Fibroblast of gingiva (primary cell): Measurements from ENCODE around the gene IFNA1.
"Not testable (repeated sequence)": the region's sequence is repeated elsewhere in the genome, so short reads cannot be mapped to it uniquely, and the experiment has no call there.

Experiments used
- DNase-seq: peaks from one replicate; pipeline ENCODE4 v3.0.0-alpha.2; 2011; ENCODE audit warnings: low read depth

Gene IFNA1

DNA sequence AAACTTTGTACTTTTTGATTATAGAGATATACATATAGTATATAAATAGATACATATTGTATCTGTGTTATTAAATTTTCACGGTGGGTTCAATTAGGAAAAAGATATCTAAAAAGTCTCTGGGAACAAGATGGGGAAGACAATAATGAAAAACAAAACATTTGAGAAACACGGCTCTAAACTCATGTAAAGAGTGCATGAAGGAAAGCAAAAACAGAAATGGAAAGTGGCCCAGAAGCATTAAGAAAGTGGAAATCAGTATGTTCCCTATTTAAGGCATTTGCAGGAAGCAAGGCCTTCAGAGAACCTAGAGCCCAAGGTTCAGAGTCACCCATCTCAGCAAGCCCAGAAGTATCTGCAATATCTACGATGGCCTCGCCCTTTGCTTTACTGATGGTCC is at the start of gene IFNA1:
Gene IFNA1 (plus strand): TSS at position 301 of the 400 bp plus-strand sequence. CDS start 69 bp downstream, at position 370.
- no peak for DNase-seq

DNA sequence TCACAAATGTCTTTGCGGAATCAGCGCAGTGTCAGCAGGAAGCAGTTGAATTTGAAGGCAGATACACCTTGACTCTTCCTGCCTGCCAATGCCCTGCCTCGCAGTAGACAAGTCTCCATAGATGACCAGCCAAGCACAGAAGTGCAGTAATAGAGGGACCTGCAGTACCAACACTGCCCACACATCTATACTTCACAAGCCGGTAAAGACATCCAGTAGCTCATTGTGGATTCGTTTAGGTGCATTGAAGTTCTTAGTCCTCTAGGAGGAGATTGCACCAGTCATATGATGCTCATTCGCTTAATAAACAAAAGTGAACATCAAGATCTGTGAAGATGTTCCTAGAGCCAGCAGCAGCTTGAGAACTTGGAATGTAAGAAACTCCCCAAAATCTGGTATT is 48.0 kb upstream of the IFNA1 start:
- DNase-seq: no peak

DNA sequence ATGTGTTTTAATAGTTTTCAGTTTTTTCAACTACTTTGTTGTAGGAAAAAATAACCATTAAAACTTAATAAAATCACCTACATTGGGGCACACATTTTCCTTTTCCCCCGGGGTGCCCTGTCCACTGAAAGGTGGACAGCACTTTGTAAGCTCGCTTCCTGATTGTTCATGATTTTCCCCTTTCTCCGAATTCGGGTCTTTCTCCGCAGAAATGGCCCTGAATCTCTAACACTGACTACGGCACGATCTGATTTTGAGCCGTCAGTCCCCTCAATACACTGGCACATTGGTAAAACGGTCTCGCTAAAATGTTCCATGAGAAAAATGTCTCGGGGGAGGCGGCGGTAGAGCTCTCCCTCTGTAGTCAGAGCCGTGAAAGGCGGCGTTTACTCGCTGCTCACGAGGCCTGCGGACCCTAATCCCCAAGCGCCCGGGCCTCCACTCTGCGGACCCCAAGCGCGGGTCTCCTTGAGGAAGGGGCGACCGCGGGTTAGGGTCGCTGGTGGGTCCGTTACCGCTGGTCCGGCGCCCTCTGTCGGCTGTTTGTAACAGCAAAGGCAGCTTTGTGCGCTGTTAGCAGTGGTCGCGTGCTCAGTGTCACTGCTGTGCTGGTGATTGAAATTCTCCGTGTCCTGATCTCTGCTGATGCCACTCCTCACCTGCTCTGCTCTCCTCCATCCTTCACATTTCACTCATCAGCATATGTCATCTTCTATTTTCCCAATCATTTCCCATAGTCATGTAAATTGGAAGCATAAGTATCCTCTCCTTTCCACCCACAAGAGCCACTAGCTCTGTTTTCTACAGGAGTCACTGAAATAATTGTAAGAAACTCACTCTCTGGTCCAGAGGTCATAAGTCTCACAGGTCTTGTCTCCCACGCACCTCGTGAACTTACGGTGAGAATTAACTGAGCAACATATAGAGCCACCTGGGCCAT is 44.2 kb upstream of the IFNA1 start:
- DNase-seq: peak; percentile 6

DNA sequence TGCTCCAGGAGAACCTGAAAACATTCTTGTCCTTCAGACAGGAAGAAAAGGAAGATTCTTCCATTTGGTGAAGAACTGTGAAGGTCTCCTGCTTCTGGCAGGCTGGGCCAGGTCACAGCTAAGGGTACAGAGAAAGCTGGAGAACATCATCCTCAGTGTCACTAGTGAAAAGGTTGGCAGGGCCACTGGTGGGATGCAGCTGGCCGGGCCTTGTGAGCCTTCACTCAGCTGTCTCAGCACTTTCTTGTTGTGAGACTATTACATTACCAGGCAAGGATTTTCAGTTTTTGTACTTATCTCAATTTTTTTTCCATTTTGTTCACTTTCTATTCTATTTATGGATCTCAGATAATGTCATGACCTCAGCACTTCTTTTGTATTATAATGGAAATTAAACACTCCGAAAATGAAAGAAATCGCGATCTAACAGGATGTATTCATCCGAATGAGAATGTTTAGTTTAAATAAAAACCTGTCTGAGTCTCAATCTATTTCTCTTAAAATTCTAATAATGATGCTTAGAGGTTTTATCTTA is 41.2 kb upstream of the IFNA1 start:
- DNase-seq: no peak

DNA sequence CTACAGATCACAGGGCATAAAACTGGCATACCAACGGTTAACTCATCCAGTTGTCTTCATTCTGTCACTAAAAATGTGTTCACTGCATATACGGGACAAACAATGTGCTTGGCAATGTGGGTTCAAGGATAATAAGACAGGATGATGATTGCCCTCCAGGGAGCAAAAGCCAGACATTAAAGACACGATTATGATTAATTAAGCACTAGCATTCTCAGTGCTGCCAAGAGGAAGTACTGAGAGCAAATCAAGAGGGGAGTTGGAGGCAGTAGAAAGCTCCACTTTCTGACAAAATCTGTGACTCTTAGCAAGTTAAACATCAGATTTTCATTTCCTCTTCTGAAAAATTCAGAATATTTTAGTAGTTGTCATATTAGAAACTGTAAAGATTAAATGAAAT is 40.3 kb upstream of the IFNA1 start:
- DNase-seq: no peak

DNA sequence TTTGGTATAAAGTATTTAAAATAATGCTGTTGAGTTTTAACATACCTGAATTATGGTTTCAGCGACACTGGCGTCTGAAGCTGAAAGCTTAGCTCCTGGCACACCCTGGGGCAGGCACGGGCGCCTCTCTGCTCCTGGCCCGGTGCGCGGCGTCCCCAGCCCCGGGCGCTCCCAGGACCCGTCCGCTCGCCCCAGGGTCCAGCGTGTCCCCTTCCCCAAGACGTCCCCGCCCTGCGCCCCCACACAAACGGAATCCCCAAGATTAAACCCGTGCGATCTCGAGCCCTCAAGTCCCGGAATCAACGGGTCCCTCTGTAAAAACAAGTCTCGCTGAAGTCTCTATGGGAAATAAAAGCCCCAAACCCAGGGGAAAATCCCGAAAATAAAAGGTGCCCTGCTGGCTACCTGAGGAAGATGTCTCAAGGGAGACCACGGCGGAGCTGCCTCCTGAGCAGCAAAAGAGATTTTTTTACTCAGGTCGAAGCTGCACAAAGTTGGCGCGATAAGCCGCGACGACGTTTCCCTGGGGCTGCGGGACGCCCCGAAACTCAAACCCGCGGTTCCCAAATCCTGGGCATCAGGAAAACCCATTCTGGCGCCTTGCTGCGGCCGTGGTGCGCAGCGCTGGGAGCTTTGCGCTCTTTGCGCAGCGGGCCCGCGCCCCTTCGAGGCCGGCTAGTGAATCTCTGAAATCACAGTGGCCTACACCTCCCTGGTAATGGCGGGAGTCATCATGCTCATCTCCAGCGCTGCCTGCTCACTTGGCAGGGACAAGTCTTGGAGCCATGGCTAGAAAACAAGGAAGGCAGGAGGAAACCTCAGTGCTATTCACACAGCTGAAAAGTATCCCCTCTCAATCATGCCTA is 37.6 kb upstream of the IFNA1 start:
- DNase-seq: no peak

DNA sequence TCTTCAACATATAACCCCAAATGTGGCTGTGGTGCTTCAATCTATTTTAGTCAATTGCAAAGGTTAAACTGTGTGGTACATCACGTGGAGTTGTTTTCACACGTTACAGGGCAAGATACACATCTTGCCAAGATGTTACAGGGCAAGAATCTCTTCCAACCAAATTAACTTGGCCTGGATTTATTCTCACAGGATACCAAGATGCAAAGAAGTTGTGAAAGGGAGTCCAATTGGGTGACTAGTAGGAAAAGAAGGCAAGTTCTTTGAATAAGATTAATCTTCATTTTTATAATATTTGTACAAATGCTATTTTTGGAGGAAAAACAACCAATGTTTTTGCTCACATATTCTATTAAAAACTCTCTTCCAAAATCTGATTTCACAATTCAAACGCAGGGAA is 36.1 kb upstream of the IFNA1 start:
- DNase-seq: peak; percentile 26

DNA sequence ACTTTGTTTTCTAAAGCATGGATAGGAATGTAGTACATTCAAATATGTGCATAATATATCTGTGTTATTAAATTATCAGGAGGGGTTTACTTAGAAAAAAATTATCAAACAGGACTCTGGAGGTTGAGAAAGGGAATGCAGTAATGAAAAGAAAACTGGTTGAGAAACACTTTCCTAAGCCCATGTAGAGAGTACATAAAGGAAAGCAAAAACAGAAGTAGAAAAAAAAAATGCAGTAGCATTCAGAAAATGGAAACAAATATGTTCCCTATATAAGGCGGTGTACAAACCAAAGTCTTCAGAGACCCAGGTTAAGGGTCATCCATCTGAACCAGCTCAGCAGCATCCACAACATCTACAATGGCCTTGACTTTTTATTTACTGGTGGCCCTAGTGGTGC is 31.4 kb upstream of the IFNA1 start, which contains the start of gene IFNA8:
Gene IFNA8 (plus strand): TSS at position 301 of the 400 bp plus-strand sequence. CDS start 60 bp downstream, at position 361.
- no peak for DNase-seq

DNA sequence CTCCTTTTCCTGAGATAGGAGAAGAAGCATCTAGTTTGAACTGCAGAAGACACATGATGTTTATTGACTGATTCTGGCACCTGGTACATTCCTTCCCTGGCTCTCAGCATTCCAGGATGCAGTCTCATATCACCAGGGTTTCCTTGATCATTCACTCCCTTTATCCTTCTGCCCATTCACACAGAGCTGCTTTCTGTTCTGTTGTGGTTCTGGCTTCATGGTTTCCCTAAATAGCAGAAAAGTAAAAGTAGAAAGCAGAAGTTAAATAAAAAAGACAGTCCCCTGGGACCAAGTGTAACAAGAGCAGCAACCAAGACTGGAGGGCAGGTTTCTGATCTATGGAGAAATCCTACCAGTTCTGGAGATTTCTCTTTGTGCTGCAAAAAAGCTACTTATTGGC is 28.1 kb upstream of the IFNA1 start:
- DNase-seq: no peak

DNA sequence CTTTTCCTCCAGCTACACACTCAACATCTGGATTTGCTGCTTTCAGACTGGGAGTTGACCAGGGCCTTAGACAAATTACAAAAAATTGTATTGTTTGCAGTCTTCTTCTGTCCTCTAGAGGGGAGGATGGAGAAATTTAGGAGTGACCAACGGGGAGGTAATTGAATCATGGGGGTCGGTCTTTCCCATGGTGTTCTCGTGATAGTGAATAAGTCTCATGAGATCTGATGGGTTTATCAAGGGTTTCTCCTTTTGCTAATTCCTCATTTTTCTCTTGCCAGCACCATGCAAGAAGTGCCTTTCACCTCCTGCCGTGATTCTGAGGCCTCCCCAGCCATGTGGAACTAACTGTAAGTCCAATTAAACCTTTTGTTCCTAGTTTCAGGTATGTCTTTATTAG is 27.1 kb upstream of the IFNA1 start:
- DNase-seq: no peak

DNA sequence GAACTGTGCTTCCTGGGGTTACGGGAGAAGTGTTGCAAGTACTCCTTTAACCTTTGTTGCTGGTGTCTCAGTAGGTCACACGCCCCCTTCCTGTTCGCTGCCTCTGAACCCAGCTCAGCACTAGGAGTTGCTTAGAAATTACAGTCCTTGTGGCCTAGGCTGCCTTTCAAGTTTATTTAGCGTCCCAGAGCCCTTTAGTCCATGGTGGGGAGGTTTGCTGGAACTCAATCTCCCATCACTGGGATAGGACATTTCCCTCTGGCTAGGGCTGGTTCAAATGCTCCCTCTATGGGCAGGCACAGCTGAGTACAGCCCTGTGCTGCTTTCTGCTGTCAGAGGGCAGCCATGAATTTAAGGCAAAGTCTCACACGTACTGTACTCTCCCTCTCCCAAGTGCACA is 26.6 kb upstream of the IFNA1 start:
- no peak for DNase-seq

DNA sequence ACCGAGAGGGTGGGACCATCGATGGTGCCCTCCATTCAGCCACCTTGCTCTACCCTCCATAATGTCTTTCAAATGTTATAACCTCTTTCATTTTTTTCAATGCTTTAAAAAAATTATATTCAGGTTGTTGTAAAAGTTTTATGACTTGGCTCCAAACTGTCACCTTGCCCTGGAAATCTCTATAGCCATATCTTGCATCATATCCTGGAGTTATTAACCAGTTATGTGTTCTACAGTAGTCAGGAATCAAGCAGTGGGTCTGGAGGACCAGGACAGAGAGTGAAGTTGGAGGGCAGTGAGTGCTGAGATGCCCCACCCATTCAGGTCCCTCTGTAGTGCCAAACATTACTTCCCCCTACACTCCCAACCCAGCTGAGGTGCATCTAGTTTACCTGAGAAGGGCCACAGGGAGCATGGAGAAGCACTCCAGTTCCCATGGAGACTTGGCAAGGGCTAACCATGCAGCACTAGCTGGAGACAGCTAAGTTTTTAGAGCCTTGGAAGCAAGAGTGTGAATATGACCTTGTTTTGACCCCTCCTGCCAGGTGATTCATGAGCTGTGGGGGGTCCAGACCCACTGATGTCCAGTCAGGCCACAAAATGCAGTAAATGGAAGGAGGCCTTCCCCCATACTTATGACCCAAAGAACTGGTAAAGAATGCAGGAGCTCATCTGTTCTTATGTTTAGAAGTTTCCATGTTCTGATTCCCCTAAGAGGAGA is 25.9 kb upstream of the IFNA1 start:
- no peak for DNase-seq

DNA sequence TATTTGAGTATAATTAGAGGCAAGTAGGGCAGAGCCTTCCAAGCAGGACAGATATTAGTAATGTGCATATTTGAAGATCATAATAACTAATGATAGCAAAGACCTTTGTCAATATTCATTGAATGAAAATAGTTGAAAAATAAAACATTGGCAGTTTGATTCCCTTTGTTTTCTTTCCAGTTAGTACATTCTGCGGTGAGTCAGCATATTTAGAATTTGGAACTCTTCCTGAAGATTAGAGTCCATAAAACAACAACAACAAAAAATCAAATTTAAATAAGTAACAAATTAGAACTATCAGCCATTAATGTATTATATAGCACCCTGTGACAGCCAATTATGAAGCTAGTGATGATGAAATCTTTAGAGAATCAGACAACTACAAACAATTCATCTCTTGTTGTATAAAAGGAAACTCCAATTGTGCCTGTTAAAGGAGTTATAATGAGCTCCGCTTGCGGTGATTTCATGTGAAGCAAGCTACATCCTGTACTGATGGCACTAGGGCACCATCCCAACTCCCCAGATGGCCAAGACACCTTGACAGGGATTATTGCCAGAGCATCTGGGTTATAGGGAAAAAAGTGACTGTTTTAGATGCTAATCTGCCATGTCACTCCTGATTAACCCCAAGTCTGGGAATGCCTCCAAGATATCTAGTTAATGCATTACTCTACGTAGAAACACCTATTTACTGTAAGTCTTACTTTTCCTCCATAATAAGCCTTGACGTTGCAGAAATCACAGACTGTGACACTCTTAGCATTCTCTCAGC is 24.6 kb upstream of the IFNA1 start:
- DNase-seq: no peak

DNA sequence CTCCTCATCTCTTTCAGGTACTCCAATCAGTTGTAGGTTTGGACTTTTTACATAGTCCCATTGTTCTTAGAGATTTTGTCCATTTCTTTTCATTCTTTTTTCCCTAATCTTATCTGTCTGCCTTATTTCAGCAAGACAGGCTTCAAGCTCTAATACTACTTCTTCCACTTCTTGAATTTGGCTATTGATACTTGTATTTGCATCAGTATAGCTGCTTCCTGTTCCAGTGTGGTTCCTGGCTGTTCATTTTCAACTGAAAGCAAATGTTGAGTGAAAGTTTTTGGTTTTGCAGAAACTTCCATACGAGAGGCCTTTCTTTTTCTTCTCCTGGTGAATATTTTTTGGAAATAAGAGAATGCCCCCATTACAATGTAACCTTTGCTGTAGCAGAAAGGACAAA is 12.0 kb upstream of the IFNA1 start:
- no peak for DNase-seq

DNA sequence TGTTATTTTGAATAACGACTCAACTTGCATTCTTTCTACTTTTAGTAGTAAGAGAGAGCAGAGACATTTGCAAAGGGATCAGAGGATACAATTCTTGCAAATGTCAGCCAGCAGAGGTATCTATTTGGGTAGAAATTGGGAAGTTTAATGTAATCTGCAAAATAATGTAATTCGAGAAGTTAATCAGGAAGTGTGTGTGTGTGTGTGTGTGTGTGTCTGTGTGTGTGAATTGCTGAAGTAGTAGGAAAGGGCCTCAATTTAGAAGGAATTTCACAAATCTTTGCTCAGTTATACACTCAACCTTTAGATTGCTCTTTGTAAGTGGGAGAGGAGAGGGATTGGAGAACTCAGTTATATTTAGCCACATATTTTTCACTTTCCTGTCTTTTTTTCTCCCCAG is 11.0 kb upstream of the IFNA1 start:
- DNase-seq: no peak

DNA sequence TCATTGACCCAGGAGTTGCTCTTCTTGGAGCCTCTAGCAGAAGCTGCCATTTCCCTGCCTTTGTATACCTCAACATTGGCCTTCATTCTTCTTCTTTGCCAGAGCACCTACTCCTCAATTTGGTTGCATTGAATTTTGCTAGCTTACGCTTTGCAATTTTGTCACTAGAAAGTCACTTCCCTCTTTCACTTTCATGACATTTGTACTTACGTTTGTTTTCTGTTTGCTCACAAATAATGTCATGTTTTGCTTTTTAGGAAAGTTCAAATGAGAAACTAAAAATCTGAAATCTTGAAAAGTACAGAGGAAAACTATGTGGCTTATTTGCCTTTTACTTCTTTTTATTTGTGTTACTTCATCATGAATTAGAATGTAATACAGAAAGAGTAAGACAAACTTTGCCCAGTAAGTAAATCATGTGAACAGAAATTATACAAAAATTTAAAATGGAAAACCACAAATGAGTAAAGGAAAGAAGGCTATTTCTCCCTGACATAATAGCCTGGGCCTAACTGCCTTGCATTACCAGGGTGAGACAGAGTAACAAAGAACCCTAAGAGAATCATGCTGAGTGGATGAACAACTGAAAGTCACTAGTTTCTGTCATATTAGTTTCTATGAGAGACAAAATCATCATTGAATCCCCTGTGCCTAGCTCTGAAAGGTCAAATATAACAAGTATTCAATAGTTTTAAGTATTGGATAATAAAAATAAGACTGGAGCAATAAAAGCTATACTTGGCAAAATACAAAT is 7.4 kb upstream of the IFNA1 start:
- DNase-seq: no peak

DNA sequence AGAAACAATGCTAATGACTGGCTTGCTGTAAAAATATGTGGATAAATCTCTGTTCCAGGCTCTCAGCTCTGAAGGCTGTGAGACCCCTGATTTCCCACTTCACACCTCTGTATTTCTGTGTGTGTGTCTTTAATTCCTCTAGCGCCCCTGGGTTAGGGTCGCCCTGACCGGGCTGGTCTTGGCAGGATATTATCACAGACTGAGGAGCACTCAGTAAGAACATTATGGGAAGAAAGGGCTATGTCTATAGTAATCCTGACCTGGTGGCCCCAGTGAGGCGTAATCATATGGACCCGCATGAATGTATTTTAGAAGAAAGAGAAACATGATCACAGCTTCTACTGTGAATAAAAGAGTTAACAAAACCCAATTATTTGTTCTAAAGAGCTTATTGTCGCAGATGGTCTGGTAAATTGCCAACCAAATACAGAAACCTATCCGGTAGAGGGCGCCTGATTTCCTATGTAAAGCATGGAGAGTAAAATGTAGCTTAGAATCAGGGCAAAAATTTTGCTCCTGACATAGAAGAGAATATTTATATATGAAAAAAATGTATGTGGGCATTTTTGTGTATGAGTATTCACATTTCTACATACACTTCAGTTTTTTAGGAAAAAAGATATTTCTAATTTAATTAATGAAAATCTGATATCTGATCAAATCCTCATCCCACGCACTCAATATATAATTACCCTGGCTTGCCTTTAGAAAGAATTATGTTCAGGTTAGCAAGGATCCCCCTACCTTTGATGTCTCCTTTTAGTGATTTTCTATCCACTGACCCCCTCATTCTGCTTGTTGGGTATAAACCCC is 5.8 kb upstream of the IFNA1 start:
- peak; percentile 65 for DNase-seq

DNA sequence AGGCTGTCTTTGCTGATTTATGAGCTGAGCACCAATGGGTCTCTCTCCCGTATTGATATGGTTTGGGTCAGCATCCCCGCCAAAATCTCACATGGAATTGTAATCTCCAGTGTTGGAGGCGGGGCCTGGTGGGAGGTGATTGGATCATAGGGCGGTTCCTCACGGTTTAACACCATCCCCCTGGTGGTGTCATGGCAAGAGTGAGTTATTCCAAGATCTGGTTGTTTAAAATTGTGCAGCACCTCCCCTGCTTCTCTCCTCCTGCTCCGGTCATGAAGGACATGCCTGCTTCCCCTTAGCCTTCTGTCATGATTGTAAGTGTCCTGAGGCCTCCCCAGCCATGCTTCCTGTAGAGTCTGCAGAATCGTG is 5.2 kb upstream of the IFNA1 start:
- DNase-seq: not testable (repeated sequence)

DNA sequence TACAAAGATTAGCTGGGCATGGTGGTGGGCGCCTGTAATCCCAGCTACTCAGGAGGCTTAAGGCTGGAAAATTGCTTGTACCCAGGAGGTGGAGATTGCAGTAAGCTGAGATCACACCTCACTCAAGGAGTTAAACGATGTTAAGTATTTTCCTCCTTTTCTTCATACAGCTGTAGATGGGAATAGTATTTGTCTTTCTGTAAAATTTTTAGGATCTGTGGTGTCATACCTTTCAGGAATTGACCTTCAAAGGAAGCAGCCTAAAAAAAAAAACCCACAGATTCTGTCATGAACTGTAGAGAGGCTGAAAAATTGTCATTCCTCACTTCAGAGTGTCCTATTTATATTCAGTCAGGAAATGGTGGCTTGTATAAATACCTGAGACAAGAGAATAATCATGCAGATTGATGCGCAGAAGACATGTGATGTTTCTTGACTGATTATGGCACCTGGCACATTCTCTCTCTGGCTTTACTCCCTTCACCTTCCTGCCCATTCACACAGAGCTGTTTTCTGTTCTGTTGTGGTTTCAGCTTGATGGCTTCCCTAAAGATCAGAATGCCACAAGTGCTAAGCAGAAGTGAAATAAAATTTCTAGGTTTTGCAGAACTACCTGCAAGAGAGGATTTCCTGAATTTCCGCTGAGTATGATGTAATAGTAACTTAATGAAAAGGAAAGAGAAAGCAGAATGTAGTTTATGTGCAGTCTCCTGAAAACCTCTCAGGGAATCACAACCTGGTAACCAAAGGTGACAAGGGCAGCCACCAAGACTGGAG is 3.8 kb downstream of the IFNA1 start:
- DNase-seq: no peak
